NCI-H146 (cell line): ENCODE measurements around the gene VWA1.
"Not testable (repeated sequence)": the region's sequence is repeated elsewhere in the genome, so short reads cannot be mapped to it uniquely, and the experiment has no call there.

Source experiments
- DNase-seq: peaks from one replicate; lab custom pipeline; 2025; lab: John Stamatoyannopoulos, UW

VWA1 gene

DNA sequence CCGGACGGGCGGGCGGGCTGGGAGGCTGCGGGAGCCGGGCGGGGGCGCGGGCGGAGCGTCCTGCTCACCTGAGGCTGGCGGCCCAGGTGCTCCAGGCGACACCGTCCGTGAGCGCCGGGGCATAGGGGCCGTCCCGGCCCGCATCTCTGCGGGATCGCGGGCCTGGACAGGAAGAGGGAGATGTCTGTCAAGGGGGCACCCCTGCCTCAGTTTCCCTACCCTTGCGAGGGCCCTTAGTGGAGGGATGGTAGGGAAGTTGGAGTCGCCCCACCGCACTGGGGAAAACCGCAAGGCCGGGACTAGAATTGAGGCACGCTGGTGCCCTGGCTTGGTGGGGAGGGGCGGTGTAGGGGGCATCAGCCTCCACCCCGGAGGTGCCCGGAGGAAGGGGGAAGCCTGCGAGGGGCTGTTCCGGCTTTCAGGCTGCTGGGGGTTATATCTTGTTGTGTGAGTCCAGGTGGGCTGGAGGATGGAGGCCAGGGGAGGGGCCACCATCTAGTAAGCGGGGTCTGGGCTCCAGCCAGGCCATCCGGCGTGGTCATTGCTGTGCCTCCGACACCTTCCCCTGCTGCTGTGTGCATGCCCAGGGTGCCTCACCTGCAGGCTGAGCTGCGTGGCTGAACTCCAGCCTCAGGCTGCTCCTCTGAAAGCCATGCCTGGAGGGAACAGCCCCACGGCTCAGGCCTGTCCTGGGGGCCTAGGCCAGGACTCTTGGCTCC, 580 bp downstream of the VWA1 start:
- DNase-seq: peak; percentile 18

DNA sequence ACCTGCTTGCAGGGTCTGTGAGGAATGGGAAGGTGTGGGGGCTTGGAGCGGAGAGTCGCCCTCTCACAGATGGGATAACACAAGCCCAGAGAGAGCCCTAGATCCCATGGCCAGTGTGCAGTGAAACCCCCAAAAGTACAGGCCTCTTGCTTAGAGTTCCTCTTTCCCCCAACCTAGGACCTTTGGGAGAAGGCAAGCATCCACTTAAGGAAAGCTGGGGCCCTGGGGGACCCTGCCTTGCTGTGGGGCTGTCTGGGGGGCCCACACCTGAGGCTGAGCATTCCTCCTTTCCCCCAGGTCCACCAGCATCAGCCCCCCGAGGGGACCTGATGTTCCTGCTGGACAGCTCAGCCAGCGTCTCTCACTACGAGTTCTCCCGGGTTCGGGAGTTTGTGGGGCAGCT, 1.1 kb downstream of the VWA1 start:
- DNase-seq: no peak

DNA sequence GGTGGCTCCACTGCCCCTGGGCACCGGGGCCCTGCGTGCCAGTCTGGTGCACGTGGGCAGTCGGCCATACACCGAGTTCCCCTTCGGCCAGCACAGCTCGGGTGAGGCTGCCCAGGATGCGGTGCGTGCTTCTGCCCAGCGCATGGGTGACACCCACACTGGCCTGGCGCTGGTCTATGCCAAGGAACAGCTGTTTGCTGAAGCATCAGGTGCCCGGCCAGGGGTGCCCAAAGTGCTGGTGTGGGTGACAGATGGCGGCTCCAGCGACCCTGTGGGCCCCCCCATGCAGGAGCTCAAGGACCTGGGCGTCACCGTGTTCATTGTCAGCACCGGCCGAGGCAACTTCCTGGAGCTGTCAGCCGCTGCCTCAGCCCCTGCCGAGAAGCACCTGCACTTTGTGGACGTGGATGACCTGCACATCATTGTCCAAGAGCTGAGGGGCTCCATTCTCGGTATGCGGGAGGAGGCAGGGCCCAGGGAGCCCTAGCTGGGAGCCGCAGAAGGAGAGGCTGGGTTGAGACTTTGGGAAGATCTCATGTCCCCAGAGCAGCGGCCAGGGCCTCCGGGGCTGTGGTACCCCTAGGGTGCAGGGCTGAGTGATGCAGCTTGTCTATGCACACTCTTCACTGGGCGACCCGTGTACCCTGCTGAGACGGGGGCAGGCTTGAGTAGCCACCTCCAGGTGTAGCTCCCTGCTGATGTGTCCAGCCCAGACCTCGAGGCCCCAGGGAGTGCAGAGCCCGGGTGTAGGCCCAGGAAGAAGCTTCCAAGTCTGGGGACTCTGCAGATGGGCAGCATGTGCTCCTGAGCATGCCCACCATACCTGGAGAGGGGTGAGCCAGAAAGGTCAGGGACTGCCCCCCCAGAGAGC, 1.8 kb downstream of the VWA1 start:
- peak; percentile 31 for DNase-seq

DNA sequence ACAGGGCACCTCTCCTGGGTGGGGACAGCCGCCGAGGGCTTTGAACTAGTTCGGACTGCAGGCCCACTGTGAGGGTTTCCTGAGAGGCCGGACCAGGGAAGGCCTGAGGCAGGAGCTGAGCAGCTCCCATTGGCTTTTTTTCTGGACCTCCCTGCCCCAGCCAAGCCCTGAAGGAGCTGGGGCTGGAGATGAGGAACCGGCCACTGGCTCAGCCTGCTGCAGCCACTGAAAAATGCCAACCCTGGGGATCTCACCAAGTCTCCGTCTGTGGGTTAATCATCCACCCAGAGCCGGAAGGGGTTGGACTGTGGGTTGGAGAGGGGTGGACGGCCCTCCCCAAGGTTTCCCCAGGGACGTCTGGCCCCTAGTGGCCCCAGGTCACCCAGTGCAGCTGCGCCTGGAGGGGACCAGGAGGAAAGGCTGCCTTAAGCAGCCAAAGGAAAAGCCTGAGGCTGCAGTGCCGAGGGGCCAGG, 2.5 kb downstream of the VWA1 start:
- DNase-seq: no peak

DNA sequence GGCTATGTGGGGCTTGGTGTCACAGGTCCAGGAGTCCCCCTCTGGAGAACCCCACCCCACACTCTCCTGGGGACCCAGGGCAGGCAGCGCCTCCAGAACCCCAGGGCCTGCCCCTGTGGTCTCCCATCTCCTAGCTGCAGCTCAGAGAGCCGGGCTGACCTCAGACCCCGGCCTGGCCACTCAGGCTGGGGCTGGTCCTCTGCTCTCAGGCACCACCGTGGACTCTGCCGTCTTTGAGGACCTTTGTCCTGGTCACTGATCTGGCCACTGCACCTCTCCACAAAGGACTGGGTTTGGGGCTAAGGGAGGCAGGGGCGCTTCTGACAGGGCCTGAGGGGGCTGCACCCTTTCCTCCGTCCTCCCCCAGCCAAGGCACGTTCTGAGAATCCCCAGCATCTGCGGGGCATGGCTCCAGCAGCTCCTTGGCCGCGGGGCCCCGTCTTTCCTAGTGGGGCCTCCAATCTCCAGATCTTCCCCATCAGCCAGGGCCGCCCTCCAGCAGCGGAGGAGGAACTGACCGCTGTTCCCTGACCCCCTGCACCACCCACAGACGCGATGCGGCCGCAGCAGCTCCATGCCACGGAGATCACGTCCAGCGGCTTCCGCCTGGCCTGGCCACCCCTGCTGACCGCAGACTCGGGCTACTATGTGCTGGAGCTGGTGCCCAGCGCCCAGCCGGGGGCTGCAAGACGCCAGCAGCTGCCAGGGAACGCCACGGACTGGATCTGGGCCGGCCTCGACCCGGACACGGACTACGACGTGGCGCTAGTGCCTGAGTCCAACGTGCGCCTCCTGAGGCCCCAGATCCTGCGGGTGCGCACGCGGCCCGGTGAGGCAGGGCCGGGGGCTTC, 3.3 kb downstream of the VWA1 start:
- DNase-seq: no peak

- DNase-seq: no peak
Measured at GRCh38 chr1:1439546-1440261, 4.2 kb downstream of the VWA1 start.

- DNase-seq: no peak
Measured at GRCh38 chr1:1440262-1441001, 4.9 kb downstream of the VWA1 start.

DNA sequence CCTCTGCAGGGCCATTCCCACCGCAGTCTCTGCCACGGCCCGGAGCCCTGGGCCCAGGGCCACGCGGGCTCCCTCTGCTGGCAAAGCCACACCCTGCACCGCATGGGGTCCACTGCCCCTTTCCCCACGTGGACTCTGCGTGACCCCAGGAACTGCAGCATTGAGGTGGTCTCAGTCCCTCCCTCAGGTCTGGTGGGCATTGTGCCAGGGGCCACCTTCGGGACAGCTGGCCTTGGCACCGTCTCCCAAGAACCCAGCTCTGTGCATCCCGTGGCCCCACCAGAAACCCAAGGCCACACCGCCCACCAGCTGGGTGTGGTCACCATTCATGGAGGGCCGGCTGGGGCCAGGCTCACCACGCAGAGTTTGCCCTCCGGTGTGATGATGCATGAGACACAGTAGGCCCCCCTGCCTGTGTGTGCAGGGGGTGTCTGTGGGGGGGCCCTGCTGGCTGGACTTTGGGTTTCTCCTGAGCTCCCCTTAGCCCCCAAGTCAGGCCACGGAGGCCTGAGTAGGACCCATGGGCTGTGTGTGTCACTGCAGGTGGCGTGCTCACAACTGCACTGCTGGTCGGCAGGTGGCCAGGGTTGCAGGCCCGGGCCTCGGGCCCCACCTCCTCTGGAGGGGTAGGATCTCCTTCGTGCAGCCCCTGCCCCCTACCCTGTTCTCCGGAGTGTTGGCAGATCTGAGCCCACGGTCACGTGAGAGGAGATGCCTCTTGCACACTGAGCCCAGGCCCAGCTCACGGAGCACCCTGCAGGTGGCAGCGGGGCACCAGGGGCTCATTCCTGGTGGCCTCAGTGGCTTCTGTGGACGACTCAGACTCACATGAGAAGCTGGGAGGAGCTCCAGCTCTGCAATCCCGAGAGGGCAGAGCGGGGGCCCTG, 5.8 kb downstream of the VWA1 start:
- DNase-seq: no peak

- no peak for DNase-seq
Measured at GRCh38 chr1:1442069-1442770, 6.7 kb downstream of the VWA1 start.

DNA sequence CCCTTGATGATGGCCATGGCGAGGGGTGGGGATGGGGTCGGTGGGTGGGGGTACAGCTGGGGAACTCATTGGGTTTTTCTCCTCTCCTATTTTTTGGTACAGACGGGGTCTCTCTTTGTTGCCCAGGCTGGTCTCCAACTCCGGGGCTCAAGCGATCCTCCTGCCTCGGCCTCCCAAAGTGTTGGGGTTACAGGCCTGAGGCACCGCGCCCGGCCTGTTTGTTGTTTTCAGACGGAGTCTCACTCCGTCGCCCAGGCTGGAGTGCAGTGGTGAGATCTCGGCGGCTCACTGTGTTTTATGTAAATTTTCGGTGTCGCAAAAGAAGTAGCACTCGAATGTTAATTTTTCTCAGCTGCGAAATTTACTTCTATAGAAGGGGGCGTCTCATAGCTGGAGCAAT, 11.1 kb downstream of the VWA1 start:
- not testable (repeated sequence) for DNase-seq

DNA sequence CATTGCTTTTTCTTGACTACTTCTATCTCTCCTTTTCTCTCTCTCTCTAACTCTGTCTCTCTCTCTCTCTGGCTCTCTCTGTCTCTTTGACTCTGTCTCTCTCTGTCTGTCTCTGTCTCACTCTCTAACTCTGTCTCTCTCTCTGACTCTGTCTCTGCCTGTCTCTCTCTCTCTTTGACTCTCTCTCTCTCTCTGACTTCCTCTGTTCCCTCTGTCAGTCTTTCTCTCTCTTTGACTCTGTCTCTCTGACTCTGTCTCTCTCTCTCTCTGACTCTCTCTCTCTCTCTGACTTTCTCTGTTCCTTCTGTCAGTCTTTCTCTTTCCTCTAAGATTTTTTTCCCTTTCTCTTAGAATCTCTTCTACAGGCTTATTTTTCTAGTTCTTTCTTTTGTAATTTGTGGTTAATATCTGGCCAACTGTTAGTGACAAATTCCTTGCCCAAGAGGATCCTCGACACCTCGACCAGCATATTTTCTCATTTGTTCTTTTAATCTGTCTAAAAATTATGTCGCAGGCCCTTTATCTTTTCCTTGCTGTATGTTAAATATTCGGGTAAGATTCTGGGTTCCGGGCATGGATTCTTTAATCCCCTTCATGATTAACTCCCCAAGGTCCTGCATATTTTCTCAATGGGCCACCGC, 13.7 kb downstream of the VWA1 start, which contains the start of gene ATAD3C:
ATAD3C (plus strand) TSS at position 591 of the 641 bp plus-strand sequence. CDS start 995 bp downstream, outside the sequence.
- no peak for DNase-seq

- DNase-seq: not testable (repeated sequence)
Measured at GRCh38 chr1:1450616-1451015, 15.1 kb downstream of the VWA1 start.

- no peak for DNase-seq
Measured at GRCh38 chr1:1451696-1452364, 16.3 kb downstream of the VWA1 start.

GRCh38 chr1:1452365-1452739, 16.9 kb downstream of the VWA1 start:
- DNase-seq: not testable (repeated sequence)

DNA sequence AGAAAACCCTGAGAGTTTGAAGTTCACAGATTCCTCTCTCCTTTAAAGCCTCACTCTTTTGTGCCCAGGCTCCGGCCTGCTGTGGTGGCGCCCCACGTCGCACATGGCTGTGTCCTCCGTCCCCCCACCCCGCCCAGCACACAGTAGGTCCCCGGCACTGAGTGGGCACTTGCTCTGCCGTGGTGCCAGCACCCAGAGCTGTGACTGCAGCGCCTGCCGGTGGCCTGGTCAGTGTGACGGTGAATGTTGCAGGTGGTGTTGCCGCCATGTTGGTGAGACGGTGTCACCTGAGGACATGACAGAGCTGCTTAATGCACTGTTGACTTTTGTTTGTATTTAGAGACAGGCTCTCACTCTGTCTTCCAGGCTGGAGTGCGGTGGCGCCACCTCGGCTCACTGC, 17.4 kb downstream of the VWA1 start:
- no peak for DNase-seq

DNA sequence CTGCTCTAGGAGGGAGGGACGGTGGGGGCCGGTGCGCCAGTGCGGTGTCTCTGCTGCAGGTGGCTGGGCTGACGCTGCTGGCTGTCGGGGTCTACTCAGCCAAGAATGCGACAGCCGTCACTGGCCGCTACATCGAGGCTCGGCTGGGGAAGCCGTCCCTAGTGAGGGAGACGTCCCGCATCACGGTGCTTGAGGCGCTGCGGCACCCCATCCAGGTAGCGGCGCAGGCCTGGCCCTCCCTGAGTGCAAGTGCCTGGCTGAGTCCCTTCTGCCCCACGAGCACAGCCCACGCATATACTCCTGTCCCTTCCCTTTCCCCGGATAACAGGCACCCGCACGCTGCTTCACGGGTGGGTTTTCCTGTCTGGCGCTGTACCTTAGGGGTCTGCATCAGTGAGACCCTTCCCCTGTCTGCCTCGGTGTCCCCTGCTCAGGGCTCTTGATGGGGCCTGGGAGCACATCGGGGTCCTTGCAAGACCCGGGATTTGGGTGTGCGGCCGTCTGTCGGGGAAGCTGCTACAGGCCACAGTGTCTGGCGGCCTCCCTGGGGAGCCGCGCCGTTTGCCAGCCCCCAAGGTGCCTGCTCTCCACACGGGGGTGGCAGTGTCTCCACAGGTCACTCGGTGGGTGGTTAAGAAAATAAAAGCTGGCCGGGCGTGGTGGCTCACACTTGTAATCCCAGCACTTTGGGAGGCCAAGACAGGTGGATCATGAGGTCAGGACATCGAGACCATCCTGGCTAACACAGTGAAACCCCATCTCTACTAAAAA, 19.0 kb downstream of the VWA1 start:
- DNase-seq: not testable (repeated sequence)

DNA sequence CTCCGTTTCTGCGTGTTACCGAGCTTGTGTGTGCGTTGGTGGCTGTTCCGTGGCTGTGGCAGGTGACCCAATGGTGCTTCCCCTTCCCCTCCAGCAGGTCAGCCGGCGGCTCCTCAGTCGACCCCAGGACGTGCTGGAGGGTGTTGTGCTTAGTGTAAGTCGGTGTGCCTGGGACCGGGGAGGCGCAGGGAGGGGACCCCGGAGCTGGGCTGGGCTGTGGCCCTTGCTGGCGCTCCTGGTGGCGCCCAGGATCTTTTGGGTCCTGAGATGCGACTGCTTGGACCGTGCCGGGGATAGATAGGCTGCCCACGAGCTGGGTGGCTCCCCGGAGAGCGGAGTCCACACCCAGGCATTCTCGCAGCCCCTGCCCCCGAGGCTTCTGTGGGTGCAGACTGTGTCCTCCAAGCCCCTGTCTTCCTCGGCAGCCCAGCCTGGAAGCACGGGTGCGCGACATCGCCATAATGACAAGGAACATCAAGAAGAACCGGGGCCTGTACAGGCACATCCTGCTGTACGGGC, 19.9 kb downstream of the VWA1 start:
- no peak for DNase-seq
